Endothelial cell of umbilical vein (primary cell): ENCODE results near the gene AIM2. TPM values are rescaled to one million over a fixed set of nuclear protein-coding genes. Genes with fewer than 3 reads are reported as not detected.

Experiments
- BruUV-seq: library from RNA; stranded (reverse); fragments of 400-500 nt; replicated peaks from 2 replicates; lab custom pipeline; 2021; lab: Mats Ljungman, UMichigan
- CTCF ChIA-PET: fragments of 300-600, 350-600 bp; sonication (Branson Sonifier 250); formaldehyde crosslinking; loops from one replicate; lab custom pipeline; 2021; ENCODE audit warnings: antibody characterized with exemption, inconsistent platforms; lab: Charles Lee
- POLR2A ChIA-PET: fragments of 300-600, 350-600 bp; sonication (Branson Sonifier 250); formaldehyde crosslinking; loops from one replicate; lab custom pipeline; 2021; ENCODE audit warnings: antibody characterized with exemption, inconsistent platforms; lab: Charles Lee
- DNase-seq: peaks from one replicate; pipeline ENCODE4 v3.0.0-alpha.2; 2011; ENCODE audit warnings: low read depth, low spot score
- FAIRE-seq: peaks from 2 replicates; lab custom pipeline; 2011; peaks lifted over from hg19 to GRCh38; lab: Jason Lieb, UNC
- H2AFZ ChIP-seq: 2 replicates; pipeline ENCODE4 v1.6.0; 2012; ENCODE audit warnings: low read depth, low read length, control low read depth, inconsistent platforms
- H3K27ac ChIP-seq: 2 replicates; pipeline ENCODE4 v1.5.1; 2011; ENCODE audit warnings: low read depth, mild to moderate bottlenecking, control low read depth, low read length, moderate library complexity; ENCODE audit not compliant: insufficient read depth
- H3K27me3 ChIP-seq, 2 experiments: 2 replicates each; pipeline versions ENCODE4 v1.6.0 to v1.6.1; 2011; ENCODE audit warnings: low read length in 2 of 2, mixed read lengths in 1 of 2; ENCODE audit not compliant: control insufficient read depth in 2 of 2, insufficient read depth in 2 of 2
- H3K36me3 ChIP-seq, 2 experiments: 2 replicates in 1 of 2; 3 replicates in 1 of 2; pipeline ENCODE4 v1.5.1; 2011; ENCODE audit warnings: low read length in 2 of 2, mild to moderate bottlenecking in 1 of 2, moderate library complexity in 1 of 2; ENCODE audit not compliant: control insufficient read depth in 2 of 2, insufficient read depth in 2 of 2; ENCODE audit errors: extremely low read depth in 1 of 2
- H3K4me1 ChIP-seq: 3 replicates; pipeline ENCODE4 v1.5.1; 2011; ENCODE audit warnings: mild to moderate bottlenecking, low read length; ENCODE audit not compliant: control insufficient read depth, insufficient read depth; ENCODE audit errors: extremely low read depth
- H3K4me2 ChIP-seq: 2 replicates; pipeline ENCODE4 v1.6.1; 2011; ENCODE audit warnings: low read length, control low read depth, mixed read lengths; ENCODE audit not compliant: insufficient read depth
- H3K4me3 ChIP-seq, 3 experiments: fragments of 200-600 bp in 1 of 3; sonication (generic), shearing (Covaris generic) in 1 of 3; replicated peaks in 1 of 3; 2 replicates each; pipeline ENCODE4 v1.5.1; 2011 to 2016; ENCODE audit warnings: control low read depth in 3 of 3, low read length in 3 of 3, mild to moderate bottlenecking in 2 of 3, inconsistent platforms in 1 of 3, low read depth in 1 of 3, moderate library complexity in 1 of 3; ENCODE audit not compliant: insufficient read depth in 1 of 3
- H3K79me2 ChIP-seq: 2 replicates; pipeline ENCODE4 v1.6.0; 2012; ENCODE audit warnings: low read length, inconsistent platforms; ENCODE audit not compliant: control insufficient read depth, insufficient read depth
- H3K9ac ChIP-seq: replicated peaks from 2 replicates; pipeline ENCODE3; 2011; ENCODE audit warnings: low read length, control low read depth; ENCODE audit not compliant: insufficient read depth; ENCODE audit errors: extremely low read depth
- H3K9me1 ChIP-seq: replicated peaks from 3 replicates; pipeline ENCODE4 v1.6.0; 2011; ENCODE audit warnings: mild to moderate bottlenecking, low read length; ENCODE audit not compliant: control insufficient read depth, insufficient read depth; ENCODE audit errors: extremely low read depth
- H3K9me3 ChIP-seq: replicated peaks from 2 replicates; pipeline ENCODE4 v1.5.1; 2012; ENCODE audit warnings: low read length, inconsistent platforms; ENCODE audit not compliant: control insufficient read depth, insufficient read depth
- H4K20me1 ChIP-seq: replicated peaks from 2 replicates; pipeline ENCODE3; 2011; ENCODE audit warnings: mild to moderate bottlenecking, low read length; ENCODE audit not compliant: control insufficient read depth, insufficient read depth; ENCODE audit errors: extremely low read depth
- CTCF ChIP-seq, 2 donors: IDR thresholded peaks; 1 replicate in 1 of 2; 2 replicates in 1 of 2; pipeline ENCODE4 v1.5.1; 2011; ENCODE audit warnings: low read length in 2 of 2, mild to moderate bottlenecking in 2 of 2, moderate library complexity in 2 of 2, control low read depth in 1 of 2, inconsistent platforms in 1 of 2, low read depth in 1 of 2; ENCODE audit not compliant: insufficient read depth in 1 of 2; ENCODE audit errors: extremely low read depth in 1 of 2
- EZH2 ChIP-seq: IDR thresholded peaks from 2 replicates; pipeline ENCODE4 v1.6.1; 2012; ENCODE audit warnings: borderline replicate concordance, low read depth, mild to moderate bottlenecking, moderate library complexity, low read length, inconsistent platforms; ENCODE audit not compliant: severe bottlenecking
- FOS ChIP-seq: IDR thresholded peaks from 2 replicates; pipeline ENCODE4 v1.6.1; 2011; ENCODE audit warnings: mild to moderate bottlenecking, low read length, moderate library complexity, borderline replicate concordance; ENCODE audit not compliant: insufficient read depth
- GATA2 ChIP-seq: IDR thresholded peaks from 2 replicates; pipeline ENCODE4 v1.7.0; 2011; ENCODE audit warnings: low read depth, mild to moderate bottlenecking, moderate library complexity, mixed read lengths, low read length; ENCODE audit not compliant: insufficient read length, insufficient read depth
- JUN ChIP-seq: IDR thresholded peaks from 2 replicates; pipeline ENCODE4 v1.6.1; 2011; ENCODE audit warnings: borderline replicate concordance, low read depth; ENCODE audit not compliant: insufficient read length, insufficient read depth
- MAX ChIP-seq: IDR thresholded peaks from 2 replicates; pipeline ENCODE4 v1.6.1; 2011; ENCODE audit not compliant: insufficient read depth, insufficient read length
- MYC ChIP-seq: IDR thresholded peaks from one replicate; pipeline ENCODE4 v1.6.1; 2011; ENCODE audit warnings: mild to moderate bottlenecking, low read depth, low read length
- POLR2A ChIP-seq: IDR thresholded peaks from 2 replicates; pipeline ENCODE4 v1.6.1; 2012; ENCODE audit warnings: low read depth, mild to moderate bottlenecking, control low read depth, low read length
- POLR2AphosphoS5 ChIP-seq: IDR thresholded peaks from 2 replicates; pipeline ENCODE4 v1.6.1; 2012; ENCODE audit warnings: low read depth, mild to moderate bottlenecking, control low read depth, low read length, moderate library complexity; ENCODE audit not compliant: insufficient read depth
- dilution Hi-C: fragments of 300-500 bp; cut with MboI; formaldehyde crosslinking; loops from one replicate; pipeline ENCODE4 v1.15.0; 2019; ENCODE audit warnings: low sequenced_read_pairs; ENCODE audit not compliant: extremely low pct_ligation_motif_present
- intact Hi-C: fragments of 100-400 bp; cut with micrococcal nuclease; formaldehyde crosslinking; loops from one replicate; pipeline ENCODE4 v1.10.0; 2022
- polyA plus RNA-seq, 4 experiments: library from polyadenylated mRNA; depleted of rRNA in 3 of 4; stranded (reverse) in 3 of 4; unstranded in 1 of 4; fragments of >200 nt; gene quantifications; 2 replicates each; pipeline versions ENCODE4 v1.2.1 to v1.2.3, GENCODE V29; 2011 to 2012; ENCODE audit warnings: missing spikeins in 1 of 4
- total RNA-seq: library from RNA; stranded (reverse); gene quantifications from 2 replicates; pipeline ENCODE4 v1.2.3, GENCODE V29; 2021

Gene AIM2
- total and polyA plus RNA-seq, 2 donors (not counting 3 experiments of a cell fraction or from before 2014, with no cell fraction given), result not detected

- intact Hi-C loops (no loop called here), dilution Hi-C loops (no loop called here)
- H2AFZ ChIP-seq, result no peak overlapping the region
- peaks cover 9 to 24% of the 10 kb centered on the region in 2 experiments for H3K27me3 ChIP-seq
- DNase-seq (no peak), FAIRE-seq (no peak)
- H3K79me2 ChIP-seq, result no peaks in the 10 kb centered on the region
- H3K4me2 ChIP-seq, result no peak overlapping the region
- H3K9me1 ChIP-seq, result no peaks in the 10 kb centered on the region
- H3K36me3 ChIP-seq, result no peaks in the 10 kb centered on the region
- no peak overlapping the region for H3K9ac ChIP-seq
- no peaks in the 10 kb centered on the region for H4K20me1 ChIP-seq
- no peaks in the 10 kb centered on the region for H3K9me3 ChIP-seq
- no peak overlapping the region for H3K27ac ChIP-seq
- CTCF ChIA-PET, result interaction anchor here (1.5 kb wide), 1 partner anchor 11 kb away, joined by 9 read pairs; no protein-coding TSS in a partner anchor
- BruUV-seq, result no TSS peak
- TF ChIP-seq MYC, result no peak
- TF ChIP-seq POLR2A, result no peak
- no peak for TF ChIP-seq CTCF (IDR thresholded peaks at IDR 0.05; ENCODE audit: extremely low read depth in 1 of 2, insufficient read depth in 1 of 2, low read depth in 1 of 2, low read length in 2 of 2)
- no peak for TF ChIP-seq GATA2
- no peak for TF ChIP-seq POLR2AphosphoS5
- no peak for TF ChIP-seq JUN
- TF ChIP-seq EZH2, result no peak
- TF ChIP-seq MAX, result no peak
- no peak for TF ChIP-seq FOS
- no peak overlapping the region for H3K4me3 ChIP-seq
- H3K4me1 ChIP-seq, result peaks cover 2% of the 10 kb centered on the region
- POLR2A ChIA-PET, result no interaction called here
Measured at GRCh38 chr1:159083013-159083412, 6.4 kb upstream of the AIM2 start.
